Brain microvascular endothelial cell (primary cell): Measurements from ENCODE around the gene TNNT1.

ENCODE experiments used
- DNase-seq: peaks from one replicate; pipeline ENCODE4 v3.0.0-alpha.2; 2020
- H3K27ac ChIP-seq: fragments of 250-450 bp; sonication (Bioruptor Pico); 2 replicates; pipeline ENCODE4 v1.5.1; 2020; ENCODE audit warnings: mild to moderate bottlenecking, moderate library complexity
- H3K27me3 ChIP-seq: fragments of 250-450 bp; sonication (Bioruptor Pico); replicated peaks from 2 replicates; pipeline ENCODE4 v1.5.1; 2020; ENCODE audit warnings: mild to moderate bottlenecking
- H3K36me3 ChIP-seq: fragments of 250-450 bp; sonication (Bioruptor Pico); replicated peaks from 2 replicates; pipeline ENCODE4 v1.5.1; 2020; ENCODE audit warnings: mild to moderate bottlenecking
- H3K4me3 ChIP-seq: 2 replicates; pipeline ENCODE4 v1.5.1; 2011; ENCODE audit warnings: low read depth, mild to moderate bottlenecking, control low read depth, low read length, moderate library complexity
- CTCF ChIP-seq: IDR thresholded peaks from 2 replicates; pipeline ENCODE4 v1.5.1; 2011; ENCODE audit warnings: low read depth, mild to moderate bottlenecking, moderate library complexity, low read length, control low read depth, inconsistent platforms; ENCODE audit errors: missing control alignments
- in situ Hi-C: cut with HindIII; loops from 2 replicates; pipeline ENCODE4 v1.10.0; 2017; ENCODE audit warnings: low sequenced_read_pairs, low pct_ligation_motif_present

The TNNT1 gene

GRCh38 chr19:55132453-55133129 lies 16.4 kb downstream of the TNNT1 start:
- no peaks in the 10 kb centered on the region for H3K27me3 ChIP-seq
- no peak for TF ChIP-seq CTCF
- H3K4me3 ChIP-seq = no peak overlapping the region
- in situ Hi-C loops = no loop called here
- DNase-seq = no peak
- H3K27ac ChIP-seq = no peak overlapping the region
- no peaks in the 10 kb centered on the region for H3K36me3 ChIP-seq

GRCh38 chr19:55131421-55131820 lies 17.6 kb downstream of the TNNT1 start:
- H3K4me3 ChIP-seq = no peak overlapping the region
- in situ Hi-C loops = no loop called here
- H3K27ac ChIP-seq = no peak overlapping the region
- no peak for TF ChIP-seq CTCF
- no peaks in the 10 kb centered on the region for H3K36me3 ChIP-seq
- H3K27me3 ChIP-seq = no peaks in the 10 kb centered on the region
- DNase-seq = no peak

- TF ChIP-seq CTCF = no peak
- Histone ChIP-seq H3K27ac (no peak overlapping the region), H3K36me3 (no peaks in the 10 kb centered on the region), H3K27me3 (peaks cover 2% of the 10 kb centered on the region), H3K4me3 (no peak overlapping the region)
- no peak for DNase-seq
- in situ Hi-C loops = loop anchor here (10.0 kb wide), 1 partner anchor 56 kb away; no protein-coding TSS in a partner anchor
Observed at GRCh38 chr19:55119053-55119452, 30.0 kb downstream of the TNNT1 start.

- TF ChIP-seq CTCF = no peak
Observed at GRCh38 chr19:55118401-55118991, 30.5 kb downstream of the TNNT1 start.

GRCh38 chr19:55117663-55118391 lies 31.2 kb downstream of the TNNT1 start:
- H3K4me3 ChIP-seq = peak overlapping the region; percentile 92
- in situ Hi-C loops = loop anchor here (10.0 kb wide), 1 partner anchor 57 kb away; no protein-coding TSS in a partner anchor
- H3K27ac ChIP-seq = peak overlapping the region; percentile 80
- no peaks in the 10 kb centered on the region for H3K27me3 ChIP-seq
- H3K36me3 ChIP-seq = no peaks in the 10 kb centered on the region
- peak; percentile 98 for DNase-seq
- TF ChIP-seq CTCF = no peak

More at GRCh38 chr19:55118401-55118991, 30.5 kb downstream of the TNNT1 start:
- no peak for DNase-seq
- H3K27ac ChIP-seq = peak overlapping the region; percentile 80
- H3K36me3 ChIP-seq = no peaks in the 10 kb centered on the region
- in situ Hi-C loops = loop anchor here (10.0 kb wide), 1 partner anchor 56 kb away; no protein-coding TSS in a partner anchor
- H3K4me3 ChIP-seq = peak overlapping the region; percentile 69
- H3K27me3 ChIP-seq = no peaks in the 10 kb centered on the region
